Endodermal cell (in vitro differentiated cells): ENCODE results near the gene PLD2. TPM values are rescaled to one million over a fixed set of nuclear protein-coding genes. Genes with fewer than 3 reads are reported as not detected.

Experiments used
- DNase-seq: peaks from one replicate; pipeline ENCODE4 v3.0.0-alpha.2; 2017
- H3K27ac ChIP-seq: 2 replicates; pipeline ENCODE4 v1.5.1; 2013; ENCODE audit warnings: mild to moderate bottlenecking, low read depth, low read length, moderate library complexity
- H3K27me3 ChIP-seq: 2 replicates; pipeline ENCODE4 v1.6.1; 2013; ENCODE audit warnings: mild to moderate bottlenecking, low read length, moderate library complexity; ENCODE audit not compliant: insufficient read depth, control insufficient read depth, poor library complexity, severe bottlenecking
- H3K36me3 ChIP-seq: 2 replicates; pipeline ENCODE4 v1.7.0; 2013; ENCODE audit warnings: mild to moderate bottlenecking, low read length, moderate library complexity; ENCODE audit not compliant: control insufficient read depth, insufficient read depth
- H3K4me1 ChIP-seq: one replicate; pipeline ENCODE4 v1.7.0; 2013; ENCODE audit warnings: low read length; ENCODE audit not compliant: control insufficient read depth, insufficient read depth
- H3K4me3 ChIP-seq: 2 replicates; pipeline ENCODE4 v1.5.1; 2013; ENCODE audit warnings: mild to moderate bottlenecking, low read length, moderate library complexity
- H3K9ac ChIP-seq: 2 replicates; pipeline ENCODE4 v1.6.1; 2013; ENCODE audit warnings: mild to moderate bottlenecking, low read length, moderate library complexity; ENCODE audit not compliant: poor library complexity, severe bottlenecking; ENCODE audit errors: extremely low read depth
- H3K9me3 ChIP-seq: 2 replicates; pipeline ENCODE4 v1.6.1; 2013; ENCODE audit warnings: mild to moderate bottlenecking, low read length, moderate library complexity; ENCODE audit not compliant: control insufficient read depth
- H3K27ac Mint-ChIP-seq: 2 replicates; pipeline ENCODE4 v1.8.0; 2020; ENCODE audit warnings: mixed read lengths
- H3K27me3 Mint-ChIP-seq: 2 replicates; pipeline ENCODE4 v1.8.0; 2021; ENCODE audit warnings: mild to moderate bottlenecking, mixed read lengths; ENCODE audit not compliant: insufficient read depth
- H3K36me3 Mint-ChIP-seq: 2 replicates; pipeline ENCODE4 v1.8.0; 2020; ENCODE audit warnings: low read depth, mixed read lengths
- H3K4me1 Mint-ChIP-seq: 2 replicates; pipeline ENCODE4 v1.8.0; 2020; ENCODE audit warnings: mixed read lengths
- H3K4me3 Mint-ChIP-seq: 2 replicates; pipeline ENCODE4 v1.8.0; 2020; ENCODE audit warnings: mild to moderate bottlenecking, moderate library complexity, mixed read lengths
- H3K9me3 Mint-ChIP-seq: 2 replicates; pipeline ENCODE4 v1.8.0; 2020; ENCODE audit warnings: mild to moderate bottlenecking, mixed read lengths
- CTCF ChIP-seq: fragments of 200-600 bp; sonication (generic); conservative IDR thresholded peaks from 2 replicates; pipeline ENCODE4 v1.5.0; 2021; ENCODE audit warnings: antibody characterized with exemption, mild to moderate bottlenecking
- WGBS, 2 experiments: methylation state at CpG; one replicate each; pipeline versions ENCODE4 v1.1.5 to v1.1.7; 2013; ENCODE audit warnings: missing lambda C conversion rate in 2 of 2, mixed read lengths in 1 of 2; ENCODE audit not compliant: insufficient coverage in 1 of 2, insufficient read length in 1 of 2; 5-methylcytosine and 5-hydroxymethylcytosine counted together
- total RNA-seq, 2 donors: library from RNA; stranded (reverse); fragmentation: NEBNext Ultra II Directional in 1 of 2; extraction: Animal tissue kit (Norgen Biotek cat#: 25700) in 1 of 2; gene quantifications; 2 replicates in 1 of 2; 3 replicates in 1 of 2; pipeline ENCODE4 v1.2.1, GENCODE V29; 2021

The PLD2 gene
- total RNA-seq, 2 donors from 2014 or later: 72.7 to 75.2 TPM

DNA sequence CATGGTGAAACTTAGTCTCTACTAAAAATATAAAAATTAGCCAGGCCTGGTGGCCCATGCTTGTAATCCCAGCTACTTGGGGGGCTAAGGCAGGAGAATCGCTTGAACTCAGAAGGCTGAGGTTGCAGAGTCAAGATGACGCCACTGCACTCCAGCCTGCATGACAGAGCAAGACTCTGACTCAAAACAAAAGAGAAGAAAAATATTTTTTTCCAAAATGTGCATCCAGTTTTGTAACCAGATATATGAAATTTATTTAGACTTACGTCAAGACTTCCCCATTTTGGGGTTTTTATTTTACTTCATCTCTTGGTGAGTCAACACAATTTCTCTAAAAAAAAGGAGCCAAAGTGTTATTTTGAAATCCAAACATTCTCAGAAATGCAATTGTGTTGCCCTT, 40.8 kb upstream of the PLD2 start:
- Histone ChIP-seq H3K27ac (no peak overlapping the region), H3K9me3 (no peaks in the 10 kb centered on the region), H3K27me3 (no peaks in the 10 kb centered on the region), H3K36me3 (no peaks in the 10 kb centered on the region), H3K9ac (no peak overlapping the region), H3K4me3 (no peak overlapping the region), H3K4me1 (no peaks in the 10 kb centered on the region)
- peaks cover 6% of the 10 kb centered on the region for H3K27me3 Mint-ChIP-seq
- no peak for TF ChIP-seq CTCF
- no peaks in the 10 kb centered on the region for H3K4me1 Mint-ChIP-seq
- H3K36me3 Mint-ChIP-seq: no peaks in the 10 kb centered on the region
- DNase-seq: no peak
- no peak overlapping the region for H3K4me3 Mint-ChIP-seq
- H3K27ac Mint-ChIP-seq: no peak overlapping the region
- H3K9me3 Mint-ChIP-seq: no peaks in the 10 kb centered on the region
- WGBS, 2 experiments: 86 to 91% methylated on average over 3 of the region's 3 CpGs

- H3K9ac ChIP-seq: no peak overlapping the region
- H3K4me3 ChIP-seq: no peak overlapping the region
- Mint-ChIP-seq H3K4me1 (no peaks in the 10 kb centered on the region), H3K4me3 (no peak overlapping the region), H3K9me3 (no peaks in the 10 kb centered on the region), H3K27ac (no peak overlapping the region), H3K36me3 (no peaks in the 10 kb centered on the region), H3K27me3 (peaks cover 8% of the 10 kb centered on the region)
- H3K27ac ChIP-seq: no peak overlapping the region
- H3K27me3 ChIP-seq: no peaks in the 10 kb centered on the region
- H3K4me1 ChIP-seq: no peaks in the 10 kb centered on the region
- no peaks in the 10 kb centered on the region for H3K9me3 ChIP-seq
- TF ChIP-seq CTCF: no peak
- H3K36me3 ChIP-seq: no peaks in the 10 kb centered on the region
- WGBS, 2 experiments: 95 to 100% methylated on average over 6 to 9 of the region's 9 CpGs
- DNase-seq: no peak
Measured at GRCh38 chr17:4766723-4767122, 40.2 kb upstream of the PLD2 start.

GRCh38 chr17:4768298-4768697, 38.7 kb upstream of the PLD2 start:
- DNase-seq: no peak
- Mint-ChIP-seq H3K27me3 (peaks cover 14% of the 10 kb centered on the region), H3K9me3 (no peaks in the 10 kb centered on the region), H3K4me1 (no peaks in the 10 kb centered on the region), H3K36me3 (no peaks in the 10 kb centered on the region), H3K27ac (no peak overlapping the region), H3K4me3 (no peak overlapping the region)
- Histone ChIP-seq H3K4me1 (no peaks in the 10 kb centered on the region), H3K27ac (no peak overlapping the region), H3K9me3 (no peaks in the 10 kb centered on the region), H3K9ac (no peak overlapping the region), H3K36me3 (no peaks in the 10 kb centered on the region), H3K4me3 (no peak overlapping the region), H3K27me3 (no peaks in the 10 kb centered on the region)
- WGBS, 2 experiments: 91 to 92% methylated on average over 3 to 6 of the region's 6 CpGs
- no peak for TF ChIP-seq CTCF
